GM19395 (cell line): ENCODE measurements around the gene PLEKHA7.

Source experiments
- ATAC-seq: cut with Tn5 transposase; IDR thresholded peaks from one replicate; pipeline ENCODE4 v1.9.1; 2021; ENCODE audit warnings: mild to moderate bottlenecking, moderate library complexity; ENCODE audit not compliant: unreplicated experiment

The PLEKHA7 gene

DNA sequence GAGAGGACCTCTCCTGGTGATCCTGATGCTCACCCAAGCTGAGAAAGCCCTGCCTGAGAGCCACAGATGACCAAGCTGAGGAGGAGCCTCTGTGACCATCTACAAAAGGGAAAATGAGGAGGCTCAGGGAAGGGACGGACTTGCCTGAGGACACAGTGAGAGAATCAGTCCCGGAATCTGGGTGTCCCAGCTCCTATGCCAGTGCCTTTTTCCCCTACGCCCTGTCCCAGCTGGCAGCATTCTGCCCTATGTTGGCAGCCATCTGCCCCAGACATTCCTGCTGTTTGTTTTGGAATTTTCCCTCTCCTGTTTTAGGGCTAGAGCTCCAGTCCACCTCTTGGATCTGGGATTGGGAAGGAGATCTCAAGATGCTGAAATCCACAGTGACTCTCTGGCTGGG is 221.2 kb downstream of the PLEKHA7 start:
- ATAC-seq = no peak

DNA sequence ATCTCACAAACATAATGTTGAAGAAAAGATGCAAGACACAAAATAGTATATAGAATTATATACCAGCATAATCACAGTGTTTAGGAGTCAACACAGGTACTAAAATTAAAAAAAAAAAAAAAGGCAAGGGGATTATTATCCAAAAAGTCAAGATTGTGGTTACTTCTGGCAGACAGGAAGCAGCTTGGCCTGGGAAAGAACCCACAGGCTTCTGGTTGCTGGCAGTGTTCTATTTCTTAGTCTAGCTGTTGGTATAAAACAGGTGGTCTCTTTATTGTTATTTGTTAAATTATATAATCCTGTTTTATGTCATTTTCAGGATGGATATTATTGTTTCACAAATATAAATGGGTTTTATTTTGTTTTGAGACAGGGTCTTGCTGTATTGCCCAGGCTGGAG is 221.8 kb downstream of the PLEKHA7 start:
- ATAC-seq = no peak

DNA sequence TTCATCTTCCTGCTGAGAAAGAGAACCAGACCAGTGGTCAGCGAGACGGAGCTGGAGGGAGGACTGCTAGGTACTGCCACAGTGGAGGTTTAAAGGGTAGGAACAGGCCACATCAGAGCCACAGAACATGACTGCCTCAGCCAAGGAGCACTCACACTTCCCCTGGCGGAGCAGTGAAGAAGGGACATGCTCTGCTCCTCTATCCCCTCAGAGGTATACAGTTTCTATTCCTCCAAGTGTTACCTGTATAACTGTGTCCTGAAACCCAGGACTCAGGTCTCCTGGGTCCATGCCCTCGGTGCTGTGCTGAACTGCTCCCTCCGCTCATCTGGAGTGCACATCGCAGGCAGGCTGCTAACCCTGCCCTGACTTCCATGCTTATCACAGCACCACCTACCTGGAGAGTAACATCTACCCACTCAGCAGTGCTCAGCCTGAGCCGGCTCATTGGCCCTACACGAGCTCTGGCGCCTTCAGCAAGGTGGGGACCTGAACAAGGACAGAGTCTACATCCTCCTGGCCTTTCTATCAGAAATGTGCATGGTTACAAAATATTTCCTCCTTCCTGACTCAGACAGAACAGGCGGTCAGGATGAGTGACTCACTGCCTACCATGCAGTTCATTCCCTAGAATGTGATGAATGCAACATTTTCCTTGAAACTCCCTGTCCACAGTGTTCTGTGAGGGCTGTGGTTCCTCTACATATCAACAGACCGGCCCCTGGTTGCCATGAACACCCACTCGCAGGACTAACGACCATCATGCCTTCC is 222.8 kb downstream of the PLEKHA7 start:
- ATAC-seq = no peak

DNA sequence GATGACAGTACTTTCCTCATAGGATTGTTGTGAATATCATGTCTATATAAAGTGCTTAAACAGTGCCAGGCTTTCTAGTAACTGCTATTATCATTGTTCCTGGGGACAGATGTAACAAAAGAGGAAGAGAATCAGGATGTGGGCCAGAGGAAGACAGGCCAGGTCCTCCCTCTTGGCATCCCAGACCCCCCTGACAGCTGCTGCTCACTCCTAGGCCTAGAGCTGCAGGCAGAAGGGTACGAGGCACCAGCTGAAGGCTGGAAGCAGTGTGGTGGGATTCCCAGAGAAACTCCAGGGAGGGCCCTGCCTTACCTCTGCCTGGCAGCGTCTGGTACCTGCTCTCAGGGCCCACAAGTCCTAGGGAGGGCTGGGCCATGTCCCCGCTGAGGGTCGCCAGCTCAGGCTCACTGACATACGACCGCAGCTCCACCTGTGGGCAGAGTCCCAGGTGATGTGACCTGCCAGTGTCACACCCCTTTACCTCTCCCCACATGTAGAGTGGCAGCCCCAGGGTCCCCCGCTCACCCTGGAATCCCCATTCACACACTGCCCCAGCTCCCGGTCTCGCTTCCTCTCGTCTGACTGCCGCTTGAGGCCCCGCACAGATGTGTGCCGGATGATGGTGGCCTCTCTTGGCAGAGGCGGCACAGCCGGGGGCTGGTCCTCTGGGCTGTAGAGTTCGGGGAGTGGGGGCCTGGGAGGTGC is 223.6 kb downstream of the PLEKHA7 start:
- ATAC-seq = no peak

DNA sequence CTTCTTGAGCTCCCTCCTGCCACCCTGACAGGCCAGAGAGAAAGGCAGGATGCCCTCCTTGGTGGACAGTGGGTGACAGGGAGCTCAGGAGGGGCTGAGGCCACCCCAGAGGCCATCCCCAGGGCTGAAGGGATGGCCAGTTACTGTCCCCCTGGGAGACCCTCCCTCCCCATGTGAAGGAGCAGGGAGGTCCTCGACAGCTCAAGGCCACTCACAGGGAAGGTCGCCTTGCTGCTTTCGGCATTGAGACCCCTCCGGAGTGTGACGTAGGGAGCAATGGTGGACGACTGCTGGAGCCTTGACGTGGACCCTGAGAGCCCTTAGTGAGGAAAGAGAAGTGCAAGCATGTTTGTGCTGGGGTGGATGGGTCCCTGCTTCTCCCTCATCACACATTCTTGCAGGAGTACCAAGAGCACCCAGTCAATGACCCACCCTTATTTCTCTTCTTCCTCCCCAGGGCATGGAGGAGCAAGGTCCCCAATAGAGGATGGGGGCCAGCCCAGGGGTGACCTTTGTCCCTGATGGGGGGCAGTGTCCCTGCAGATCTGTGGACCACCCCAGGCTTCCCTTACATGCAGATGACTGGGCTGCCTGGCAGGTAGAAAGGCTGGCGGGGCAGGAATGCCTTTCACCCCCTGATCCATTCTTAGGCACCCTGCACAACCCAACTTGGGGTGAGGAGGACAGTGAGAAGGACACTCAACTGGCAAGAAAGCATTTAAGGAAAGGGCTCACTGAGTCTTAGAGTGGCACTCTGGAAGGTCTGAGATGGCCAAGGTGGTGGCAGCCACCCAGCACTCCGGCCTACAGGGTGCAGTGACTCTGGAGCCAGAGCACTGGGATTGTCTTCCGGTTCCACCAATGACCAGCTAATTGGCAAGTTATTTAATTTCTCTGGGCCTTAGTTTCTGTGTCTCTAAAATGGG is 224.4 kb downstream of the PLEKHA7 start:
- no peak for ATAC-seq

DNA sequence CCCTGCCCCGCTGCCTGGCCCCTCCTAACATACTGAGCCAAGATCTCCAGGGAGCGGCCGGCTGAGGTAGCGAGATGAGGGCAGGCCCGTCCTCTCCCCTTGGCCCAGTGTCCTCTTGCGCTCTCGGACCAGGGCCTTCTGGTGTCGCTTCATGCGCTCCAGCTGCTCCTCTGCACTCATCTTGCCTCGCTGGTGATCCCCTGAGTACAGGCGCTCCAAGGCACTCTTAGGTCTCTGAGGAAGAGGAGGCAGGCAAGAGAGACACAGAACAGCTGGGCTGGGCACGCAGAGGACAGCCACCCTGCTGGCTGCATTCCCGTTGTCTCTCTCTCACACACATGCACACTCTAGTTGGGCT is 225.2 kb downstream of the PLEKHA7 start:
- ATAC-seq = no peak

DNA sequence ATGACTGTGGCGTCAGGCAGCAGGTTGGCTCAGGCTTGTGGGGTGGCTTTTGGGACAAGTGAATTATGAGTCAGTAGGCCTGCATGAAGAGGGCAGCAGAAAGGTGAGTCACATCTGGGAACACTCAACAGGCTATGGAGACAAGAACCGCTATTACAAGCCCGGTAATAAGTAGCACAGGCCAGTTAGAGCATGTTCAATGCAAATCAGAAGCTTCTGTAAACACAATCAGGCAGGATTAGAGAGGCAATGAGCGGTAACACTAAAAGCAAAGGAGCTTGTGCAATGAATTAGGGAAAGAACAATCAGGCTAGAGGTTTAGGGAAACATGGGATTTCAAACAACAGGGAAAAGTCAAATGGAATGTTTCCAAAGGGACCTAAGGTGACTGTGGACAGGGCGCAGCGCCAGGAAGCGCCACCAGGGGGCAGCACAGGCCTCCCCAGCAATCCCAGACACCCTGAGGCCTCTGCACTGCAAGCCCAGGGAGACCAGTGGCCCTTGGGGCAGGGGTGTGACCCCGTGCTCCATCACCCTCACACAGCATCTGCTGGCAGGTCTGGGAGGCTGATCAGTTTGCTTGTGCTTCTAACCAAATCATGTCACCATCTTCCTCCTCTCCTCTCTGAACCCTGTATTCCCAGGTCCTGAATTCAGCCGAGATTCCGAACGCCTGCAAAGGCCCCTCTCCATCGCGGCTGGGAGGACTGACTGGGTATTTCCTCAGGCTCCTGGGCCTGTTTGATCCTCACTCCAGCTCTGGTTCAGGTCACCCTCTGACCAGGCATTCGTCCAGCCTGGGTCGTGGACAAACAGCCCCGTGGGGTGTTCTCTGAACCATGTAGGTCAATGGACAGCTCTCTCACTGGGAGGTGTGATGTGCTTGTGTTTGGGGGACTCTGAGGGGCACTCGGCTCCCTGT is 225.8 kb downstream of the PLEKHA7 start:
- peak; percentile 74 for ATAC-seq

DNA sequence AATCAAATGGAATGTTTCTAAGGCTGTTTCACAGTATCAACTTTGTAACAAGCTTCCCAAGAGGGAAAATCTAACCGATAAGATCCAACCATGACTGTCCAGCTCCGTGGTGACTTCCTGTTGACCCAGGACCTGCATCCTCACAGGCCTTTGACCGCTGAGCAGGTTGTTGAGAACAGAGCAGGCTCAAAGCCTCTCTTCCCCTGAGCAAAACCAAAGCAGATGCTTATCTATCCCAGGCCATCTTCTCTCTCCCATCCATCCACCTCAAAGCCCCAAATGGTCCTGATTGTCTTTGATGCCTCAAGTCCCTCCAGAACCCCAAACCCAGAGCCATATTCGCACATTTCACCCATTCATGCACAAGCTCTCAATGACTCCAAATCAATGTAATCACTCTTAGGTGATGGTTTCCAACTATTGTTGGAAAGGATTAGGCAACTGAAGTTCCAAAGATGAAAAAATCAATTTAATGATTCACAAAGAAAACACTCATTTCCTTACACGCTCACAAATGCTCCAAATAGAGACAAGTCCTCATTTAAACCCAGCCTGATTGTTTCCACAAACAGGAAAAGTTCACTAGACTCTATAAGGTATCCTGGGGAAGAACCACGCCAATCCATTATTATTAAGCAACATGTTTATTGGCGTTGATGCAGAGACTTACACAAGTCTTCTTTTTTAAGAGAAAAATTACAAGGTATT is 227.0 kb downstream of the PLEKHA7 start:
- ATAC-seq = no peak

DNA sequence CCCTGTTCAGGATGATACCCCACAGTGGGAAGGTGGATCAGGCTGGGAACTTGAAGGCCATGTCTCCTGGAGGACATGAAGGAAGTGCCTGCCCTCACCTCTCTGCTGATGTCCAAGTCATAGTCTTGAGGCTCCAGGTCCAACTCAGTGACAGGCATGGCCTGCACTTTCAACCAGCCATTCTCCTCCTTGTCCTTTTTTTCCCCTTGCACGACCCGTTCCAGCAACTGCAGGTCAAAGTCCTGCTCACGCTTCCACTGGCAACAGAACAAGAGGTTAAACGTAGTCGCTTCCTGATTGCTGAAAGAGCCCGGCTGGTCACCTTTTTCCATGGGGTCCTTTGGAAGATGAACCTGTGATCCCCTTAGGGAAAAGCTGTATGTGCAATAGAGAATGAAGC is 228.1 kb downstream of the PLEKHA7 start:
- ATAC-seq = no peak

DNA sequence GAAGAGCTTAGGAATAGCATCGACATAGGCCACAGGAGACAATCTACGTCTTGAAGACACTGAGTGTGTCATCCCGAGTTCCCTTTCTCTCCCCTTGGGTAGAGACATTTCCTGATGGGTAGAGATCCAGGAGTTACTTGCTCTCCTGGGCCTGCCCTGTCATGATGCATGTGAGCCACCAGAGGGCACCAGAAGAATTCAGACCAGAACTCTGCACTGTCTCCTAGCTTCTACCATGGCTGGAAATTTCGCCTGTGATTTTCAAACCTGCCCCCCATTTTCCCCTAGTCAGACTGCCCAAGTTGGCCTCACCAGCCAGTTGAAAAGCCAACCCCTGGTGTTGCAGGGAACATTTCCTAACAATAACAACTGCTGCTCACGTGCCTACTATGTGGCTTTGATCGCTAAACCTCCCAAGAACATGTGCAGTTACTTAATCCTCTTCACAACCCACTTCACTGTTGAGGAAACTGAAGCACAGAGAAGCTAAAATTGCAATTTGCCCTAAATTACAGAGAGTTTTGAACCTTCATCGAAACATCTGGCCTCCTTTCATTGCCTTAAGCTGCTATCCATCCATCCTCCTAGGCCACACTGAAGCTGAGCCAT is 228.6 kb downstream of the PLEKHA7 start:
- ATAC-seq = peak; percentile 89

DNA sequence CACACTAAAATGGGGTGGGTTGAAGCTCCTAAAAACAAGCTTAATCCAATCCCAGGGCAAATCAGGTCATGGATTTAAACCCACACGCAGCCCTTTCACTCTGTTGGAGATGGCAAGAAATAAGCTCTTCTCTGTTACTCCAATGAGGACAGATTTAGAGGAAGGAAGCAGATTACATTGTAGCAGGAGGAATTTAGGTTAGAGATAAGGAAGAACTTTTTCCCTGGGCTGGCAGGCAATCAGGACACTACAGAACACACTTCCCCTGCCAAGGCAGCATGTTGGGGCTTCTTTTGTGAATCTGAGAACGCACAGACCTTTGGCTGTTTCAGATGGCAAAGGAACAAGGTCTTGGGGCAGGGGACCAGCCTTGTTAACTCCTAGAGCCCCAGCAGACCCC is 229.5 kb downstream of the PLEKHA7 start:
- no peak for ATAC-seq

DNA sequence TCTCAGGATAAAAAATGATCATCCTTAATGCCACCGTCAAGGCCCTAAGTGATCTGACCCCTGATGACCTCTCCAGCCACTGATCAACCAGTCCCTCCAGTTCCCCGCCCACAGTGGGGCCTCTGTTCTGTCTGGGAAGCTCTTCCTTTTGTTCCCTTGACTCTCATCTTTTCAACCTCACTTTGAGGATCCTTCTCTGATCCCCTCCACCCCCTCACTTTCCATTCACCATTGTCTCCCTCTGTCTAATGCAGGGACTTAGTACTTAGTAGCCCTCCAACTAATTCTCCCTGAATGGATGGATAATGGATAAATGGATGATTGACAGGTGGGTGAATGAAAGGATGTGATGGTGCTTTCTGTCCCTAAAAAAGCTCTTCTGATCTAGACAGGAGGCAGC is 230.1 kb downstream of the PLEKHA7 start:
- no peak for ATAC-seq

DNA sequence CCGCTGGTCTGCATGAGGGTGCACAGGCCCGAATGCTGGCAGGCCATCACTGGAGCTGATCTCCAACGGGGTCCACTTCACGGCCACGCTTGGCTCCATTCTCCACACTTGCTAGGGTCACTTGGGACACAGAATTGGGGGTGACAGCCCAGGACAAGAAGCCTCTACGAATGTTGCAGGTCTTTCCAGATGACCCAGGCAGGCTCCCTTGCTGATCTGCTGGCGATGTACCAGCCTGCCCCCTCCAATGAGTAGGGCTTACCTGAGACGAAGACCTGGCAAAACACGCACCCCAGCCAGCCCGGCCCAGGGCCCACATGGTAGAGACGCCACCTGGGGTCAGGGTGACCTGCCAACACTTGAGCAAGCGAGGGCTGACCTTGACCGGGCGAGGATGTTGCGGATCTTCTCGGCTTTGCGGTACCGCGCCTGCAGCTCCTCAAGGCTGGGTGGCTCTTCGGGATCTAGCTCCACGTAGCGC is 230.9 kb downstream of the PLEKHA7 start:
- ATAC-seq = no peak

DNA sequence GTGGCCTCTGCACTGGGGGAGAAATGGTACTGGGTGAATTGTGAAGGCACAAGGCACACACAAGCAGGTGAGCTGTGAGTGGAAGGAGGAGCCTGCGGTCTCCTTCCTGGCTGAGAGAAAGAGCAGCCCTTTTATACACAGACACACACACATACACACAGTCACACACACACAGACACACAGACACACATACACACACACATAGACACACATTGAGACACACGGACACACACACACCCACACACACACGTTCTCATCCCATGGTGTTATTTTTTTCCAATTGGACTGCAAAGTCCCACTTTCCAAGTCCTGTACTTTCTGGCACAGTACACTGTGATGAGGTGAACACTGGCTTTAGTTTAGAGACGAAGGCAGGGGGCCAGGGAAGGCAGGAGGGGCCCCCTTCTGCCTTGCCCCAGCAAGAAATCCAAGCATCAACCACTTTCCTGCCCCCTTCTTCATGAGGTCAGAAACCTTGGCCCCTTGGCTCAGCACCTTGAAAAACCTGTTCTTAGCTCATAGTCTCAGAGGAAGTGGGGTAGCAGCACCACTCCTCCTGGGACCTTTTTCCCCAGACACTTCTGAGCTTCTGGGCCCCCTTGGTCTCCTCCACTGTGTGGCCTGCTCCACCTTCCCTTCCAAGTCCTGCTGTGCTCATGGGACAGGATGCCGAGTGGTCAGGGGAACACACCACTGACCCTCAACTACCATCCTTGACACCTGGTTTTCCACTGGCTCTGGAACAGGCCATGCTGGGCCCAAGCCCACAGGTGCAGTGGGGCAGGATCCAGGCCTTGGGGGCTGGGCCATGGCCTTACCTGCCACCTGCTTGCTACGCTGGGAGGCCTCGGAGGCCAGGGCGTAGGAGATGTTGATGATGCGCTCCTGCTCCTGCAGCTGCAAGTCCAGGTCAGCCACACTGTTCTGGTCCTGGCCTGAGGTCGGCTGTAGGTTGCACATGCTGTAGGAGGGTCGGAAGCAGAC is 232.0 kb downstream of the PLEKHA7 start:
- no peak for ATAC-seq

DNA sequence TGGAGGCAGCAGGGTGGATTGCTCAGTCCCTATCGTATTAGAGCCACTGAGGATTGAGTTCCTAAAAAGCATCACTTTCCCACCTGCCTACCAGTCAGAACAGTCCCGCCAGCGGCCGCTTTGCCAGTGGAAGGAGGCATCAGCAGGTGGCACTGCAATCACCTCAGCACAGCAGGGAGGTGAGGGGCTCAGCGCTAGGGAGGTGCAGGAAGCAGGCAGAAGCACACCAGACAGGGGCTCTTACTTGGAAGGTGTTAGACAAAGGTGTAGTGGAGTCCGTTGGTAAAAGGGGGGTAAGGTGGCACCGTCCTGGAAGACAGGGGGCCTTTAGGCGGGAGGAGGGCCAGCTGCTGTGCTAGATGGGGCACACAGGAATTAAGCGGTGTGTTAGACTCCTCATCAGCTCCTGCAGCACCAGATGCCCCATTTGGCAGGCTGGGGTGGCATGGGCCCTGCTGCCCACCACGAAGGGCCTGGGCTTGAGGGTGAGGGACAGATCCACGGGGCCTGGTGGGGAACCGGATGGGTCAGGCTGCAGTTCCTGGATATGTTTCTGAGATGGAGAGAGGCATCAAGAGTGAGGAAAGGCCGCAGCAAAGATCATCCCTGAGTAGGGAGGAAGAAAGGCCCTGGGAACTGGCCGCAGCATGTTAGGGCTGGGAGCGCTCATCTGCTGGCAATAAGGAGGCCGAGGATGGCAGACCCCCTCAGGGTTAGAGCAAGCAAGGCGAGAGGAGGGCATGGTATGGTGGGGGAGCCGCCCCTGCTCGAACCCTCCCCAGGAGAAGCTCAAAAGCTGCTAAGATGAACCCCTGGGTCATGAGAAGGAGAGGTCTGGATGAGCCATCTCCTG is 233.3 kb downstream of the PLEKHA7 start:
- ATAC-seq = no peak

DNA sequence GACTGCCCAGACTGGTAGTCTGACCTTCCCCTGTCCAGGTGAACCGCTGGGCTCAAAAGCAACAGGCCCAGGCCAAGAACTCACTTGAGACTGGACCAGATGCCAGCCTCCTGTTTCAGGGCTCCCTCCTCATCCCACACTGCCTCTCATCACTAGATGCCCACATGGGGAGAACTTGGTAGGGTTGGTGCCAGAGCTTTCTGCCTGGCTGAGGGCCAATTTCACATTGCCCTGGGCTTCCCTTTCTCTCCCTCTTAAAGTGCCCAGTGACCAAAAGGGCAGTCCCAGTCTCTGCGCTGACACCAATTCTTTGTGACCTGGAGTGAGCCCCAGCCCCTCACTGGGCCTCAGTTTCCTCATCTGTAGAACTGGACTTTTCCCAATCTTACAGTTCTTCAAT is 234.1 kb downstream of the PLEKHA7 start:
- no peak for ATAC-seq

DNA sequence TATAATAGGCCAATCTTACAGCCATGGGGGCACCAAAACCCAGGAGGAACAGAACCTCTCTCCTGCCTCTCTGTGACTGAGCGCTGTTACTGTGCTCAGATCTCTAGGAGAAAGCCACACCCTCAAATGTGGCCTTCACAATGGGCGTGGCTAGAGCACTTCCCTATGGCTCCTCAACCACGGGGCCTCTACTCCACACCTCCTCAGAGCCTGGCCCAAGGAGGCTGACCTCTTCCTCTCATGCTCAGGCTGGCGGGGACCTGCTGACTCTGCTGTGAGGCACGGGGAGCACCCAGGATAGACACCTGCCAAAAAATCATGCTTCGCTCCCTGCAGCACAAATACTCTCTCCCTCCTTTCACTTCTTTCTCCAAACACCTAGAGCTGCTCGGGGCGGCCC is 234.8 kb downstream of the PLEKHA7 start:
- ATAC-seq = no peak
